GM18520 (cell line): ENCODE data around the gene CRYBA2.

ENCODE experiments used
- ATAC-seq: cut with Tn5 transposase; IDR thresholded peaks from one replicate; pipeline ENCODE4 v1.9.1; 2021; ENCODE audit not compliant: unreplicated experiment

CRYBA2 gene

GRCh38 chr2:218993345-218994315 is at the start of gene CRYBA2:
TSS of gene CRYBA2 (minus strand) at chr2:218993422. CDS start at chr2:218993176, 246 bp downstream.
- ATAC-seq: no peak

GRCh38 chr2:219042750-219043149 is 49.5 kb upstream of the CRYBA2 start:
- ATAC-seq: no peak

GRCh38 chr2:219042157-219042556 is 48.9 kb upstream of the CRYBA2 start:
- no peak for ATAC-seq

GRCh38 chr2:219041252-219041651 is 48.0 kb upstream of the CRYBA2 start, which contains the start of gene CFAP65:
TSS of gene CFAP65 (minus strand) at chr2:219041516. CDS start at chr2:219039048, 2,468 bp downstream.
- no peak for ATAC-seq

GRCh38 chr2:219038600-219038999 is 45.4 kb upstream of the CRYBA2 start:
- ATAC-seq: no peak

- no peak for ATAC-seq
These were observed 44.7 kb upstream of the CRYBA2 start for GRCh38 chr2:219037783-219038499.

- no peak for ATAC-seq
These were observed 42.7 kb upstream of the CRYBA2 start for GRCh38 chr2:219035942-219036341.

- no peak for ATAC-seq
These were observed 41.6 kb upstream of the CRYBA2 start for GRCh38 chr2:219034823-219035222.

GRCh38 chr2:219032051-219032745 is 39.0 kb upstream of the CRYBA2 start:
- ATAC-seq: no peak

GRCh38 chr2:219031005-219031738 is 38.0 kb upstream of the CRYBA2 start:
- ATAC-seq: no peak

GRCh38 chr2:219030177-219030940 is 37.1 kb upstream of the CRYBA2 start:
- ATAC-seq: no peak

- peak; percentile 46 for ATAC-seq
These were observed 36.6 kb upstream of the CRYBA2 start for GRCh38 chr2:219029829-219030165.

GRCh38 chr2:219028996-219029828 is 36.0 kb upstream of the CRYBA2 start:
- ATAC-seq: no peak

- ATAC-seq: no peak
These were observed 34.9 kb upstream of the CRYBA2 start for GRCh38 chr2:219028141-219028540.

GRCh38 chr2:219027511-219028055 is 34.4 kb upstream of the CRYBA2 start:
- no peak for ATAC-seq

- no peak for ATAC-seq
These were observed 33.7 kb upstream of the CRYBA2 start for GRCh38 chr2:219026946-219027345.

GRCh38 chr2:219025637-219026585 is 32.7 kb upstream of the CRYBA2 start:
- no peak for ATAC-seq

- no peak for ATAC-seq
These were observed 30.8 kb upstream of the CRYBA2 start for GRCh38 chr2:219024059-219024458.
